Islet of Langerhans (tissue), 1 donor: Measurements from ENCODE around the gene MDP1.

Experiments
- FAIRE-seq: peaks from one replicate; lab custom pipeline; 2011; peaks lifted over from hg19 to GRCh38; lab: Jason Lieb, UNC

MDP1 gene

GRCh38 chr14:24215495-24216344, at the start of gene MDP1:
TSS of gene MDP1 (minus strand) at chr14:24216066. CDS start at chr14:24215955, 111 bp downstream.
- no peak for FAIRE-seq

DNA sequence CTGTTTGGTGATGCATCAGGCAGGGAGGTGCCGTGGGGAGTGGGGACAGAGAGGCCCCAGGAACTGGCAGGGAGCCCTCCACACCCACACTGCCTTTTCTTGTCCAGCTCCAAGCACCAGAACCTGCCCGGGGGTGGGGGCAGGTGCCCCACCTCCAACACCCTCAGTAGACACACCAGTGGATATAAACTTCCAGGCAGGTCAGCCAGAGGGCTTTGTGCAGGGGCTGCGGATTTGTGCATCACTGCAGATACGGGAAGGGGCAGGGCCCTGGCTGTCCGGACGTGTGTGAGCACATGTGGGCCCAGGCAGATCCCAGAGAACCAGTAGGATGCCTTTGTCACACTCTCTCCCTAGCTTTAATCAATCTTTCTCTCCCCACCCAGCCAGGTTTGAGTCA, 48.4 kb upstream of the MDP1 start:
- FAIRE-seq: no peak

GRCh38 chr14:24263848-24264247, 48.0 kb upstream of the MDP1 start:
- FAIRE-seq: no peak

GRCh38 chr14:24262821-24263733, 47.2 kb upstream of the MDP1 start, which contains the start of gene TGM1:
TSS of gene TGM1 (minus strand) at chr14:24263177. CDS start at chr14:24262352, 825 bp downstream.
- no peak for FAIRE-seq

DNA sequence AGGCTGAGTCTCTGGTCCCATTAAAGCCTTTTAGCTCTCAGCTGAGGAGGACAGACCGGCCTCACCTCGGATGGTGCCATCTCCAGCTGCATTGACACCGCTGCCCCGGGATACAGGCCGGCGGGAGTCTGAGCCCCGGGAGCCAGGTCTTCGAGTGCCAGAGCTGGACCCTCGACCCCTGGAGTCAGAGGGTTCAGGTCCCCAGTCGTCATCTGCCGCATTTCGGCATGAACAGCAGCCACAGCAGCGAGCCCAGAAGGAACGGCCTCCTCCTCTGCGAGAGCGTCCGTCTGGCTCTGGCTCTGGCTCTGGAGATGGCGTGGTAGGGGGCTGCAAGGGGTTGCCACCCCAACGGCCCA, 46.1 kb upstream of the MDP1 start:
- FAIRE-seq: no peak

GRCh38 chr14:24261256-24261968, 45.5 kb upstream of the MDP1 start:
- FAIRE-seq: no peak

DNA sequence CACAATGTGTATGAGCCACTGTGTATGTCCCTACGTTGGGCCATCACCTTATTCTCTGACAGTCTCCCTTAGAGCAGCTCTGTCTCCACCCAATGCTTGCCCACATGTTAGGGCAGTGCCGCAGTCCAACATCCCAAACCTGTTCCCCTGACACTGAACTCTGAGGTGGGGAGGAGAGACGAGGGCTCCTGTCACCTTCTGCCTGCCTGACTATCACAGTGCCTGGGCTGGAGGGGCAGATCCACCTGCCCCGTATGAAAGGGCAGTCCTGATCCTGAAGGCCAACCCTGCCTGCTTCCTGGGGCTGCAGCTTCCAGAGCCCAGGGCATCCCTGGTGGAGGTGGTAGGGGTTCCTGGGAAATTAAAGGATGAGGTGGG, 44.9 kb upstream of the MDP1 start:
- FAIRE-seq: no peak

- no peak for FAIRE-seq
Measured at GRCh38 chr14:24260026-24260779, 44.3 kb upstream of the MDP1 start.

GRCh38 chr14:24259282-24260025, 43.6 kb upstream of the MDP1 start:
- FAIRE-seq: no peak

GRCh38 chr14:24258548-24259265, 42.8 kb upstream of the MDP1 start:
- no peak for FAIRE-seq

DNA sequence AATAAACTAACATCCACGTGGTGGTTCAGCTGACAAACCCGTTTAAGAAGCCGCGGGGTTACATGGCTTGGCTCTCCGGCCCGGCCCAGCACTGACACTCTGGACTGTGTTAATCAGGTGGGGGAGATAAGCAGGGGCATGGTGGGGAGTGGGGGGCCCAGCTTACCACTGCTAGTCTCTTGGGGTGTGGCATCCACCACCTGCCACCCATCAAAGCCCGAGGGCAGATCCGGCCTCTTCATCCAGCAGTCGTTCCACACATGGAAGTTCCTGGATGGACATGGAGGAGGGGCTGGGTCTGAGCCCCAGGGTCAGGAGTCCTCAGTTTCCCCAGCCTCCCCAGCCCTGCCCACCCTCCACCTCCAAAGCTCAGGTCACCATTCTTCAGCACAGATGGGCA, 42.3 kb upstream of the MDP1 start:
- FAIRE-seq: no peak

DNA sequence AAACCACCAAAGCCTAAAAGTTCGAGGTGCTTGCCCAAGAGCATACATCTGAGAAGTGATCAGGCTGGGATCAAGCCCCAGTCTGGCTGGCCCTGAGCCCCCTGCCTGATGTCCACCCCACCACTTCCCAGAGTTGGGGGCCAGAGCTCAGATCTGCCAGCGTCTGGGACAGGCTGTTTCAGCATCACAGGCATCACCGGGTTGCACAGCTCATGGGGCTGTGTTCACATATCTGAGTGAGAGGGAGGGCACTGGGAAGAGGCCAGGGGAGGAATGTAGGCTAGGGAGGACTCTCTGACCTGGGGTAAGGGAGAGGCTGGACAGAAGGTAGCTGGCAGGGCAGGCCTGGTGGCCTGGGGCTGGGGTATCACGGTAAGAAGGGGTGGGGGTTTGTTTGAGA, 41.1 kb upstream of the MDP1 start:
- no peak for FAIRE-seq

GRCh38 chr14:24255931-24256711, 40.3 kb upstream of the MDP1 start:
- no peak for FAIRE-seq

DNA sequence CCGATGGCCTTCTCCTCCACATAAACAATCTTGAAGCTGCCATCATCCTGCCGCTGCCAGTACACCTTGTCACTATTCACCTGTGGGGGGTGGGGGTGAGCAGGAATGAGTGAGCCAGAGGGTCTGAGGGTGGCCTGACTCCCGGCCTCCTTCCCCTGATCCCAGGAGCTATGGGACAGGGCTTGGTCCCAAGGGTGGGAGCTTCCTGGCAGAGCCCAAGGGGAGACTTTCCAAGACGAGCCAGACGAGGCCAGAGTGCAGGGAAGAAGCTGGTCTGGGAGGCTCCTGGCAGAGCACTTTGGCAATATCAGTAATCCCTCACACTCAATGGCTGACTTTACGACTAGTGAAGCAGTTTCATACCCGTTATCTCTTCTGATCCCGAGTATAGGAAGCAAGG, 39.6 kb upstream of the MDP1 start:
- FAIRE-seq: no peak

DNA sequence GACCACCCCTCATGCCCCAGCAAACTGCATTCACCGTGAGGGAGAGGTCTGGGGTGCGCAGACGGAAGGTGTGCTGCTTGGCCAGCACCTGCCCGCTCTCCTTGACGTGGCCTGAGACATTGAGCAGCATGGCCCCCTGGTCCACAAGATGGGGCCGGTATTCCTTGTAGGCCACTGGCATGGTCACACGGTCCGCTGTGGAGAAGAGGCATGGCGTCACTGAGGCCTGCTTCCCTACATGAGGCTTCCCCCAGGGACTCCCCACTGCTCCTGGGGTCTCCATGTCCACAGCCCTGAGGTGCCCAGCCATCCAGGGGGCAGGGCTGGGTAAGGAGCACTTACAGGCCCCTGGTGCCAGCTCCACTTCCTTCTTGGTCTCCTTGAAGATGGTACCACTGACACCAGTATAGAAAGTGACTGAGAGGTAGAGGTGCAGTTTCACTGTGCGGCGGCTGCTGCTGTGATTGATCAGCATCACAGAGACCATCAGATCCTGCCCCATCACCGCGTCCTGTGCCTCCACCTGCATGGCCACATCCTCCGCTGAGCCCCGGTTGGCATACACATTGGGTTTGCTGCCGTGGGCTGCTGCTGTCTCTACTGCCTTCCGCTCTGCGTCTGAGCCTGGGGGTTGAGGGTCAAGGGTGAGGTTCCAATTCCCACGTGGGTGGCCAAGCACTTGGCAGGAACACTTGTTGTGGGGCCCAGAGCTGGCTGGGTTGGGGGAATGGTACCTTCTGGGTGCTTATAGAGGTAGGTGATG, 38.9 kb upstream of the MDP1 start:
- no peak for FAIRE-seq

- FAIRE-seq: no peak
Measured at GRCh38 chr14:24253936-24254335, 38.1 kb upstream of the MDP1 start.

- FAIRE-seq: no peak
Measured at GRCh38 chr14:24252289-24253124, 36.6 kb upstream of the MDP1 start.

GRCh38 chr14:24251880-24252288, 36.0 kb upstream of the MDP1 start:
- no peak for FAIRE-seq
